Embryonic facial prominence (tissue), 1 donor: ENCODE data around the gene SPNS1.
"Not testable (repeated sequence)": the region's sequence is repeated elsewhere in the genome, so short reads cannot be mapped to it uniquely, and the experiment has no call there.

ENCODE experiments used
- DNase-seq: peaks from one replicate; pipeline ENCODE4 v3.0.0-alpha.2; 2016; ENCODE audit errors: extremely low spot score

Gene SPNS1

DNA sequence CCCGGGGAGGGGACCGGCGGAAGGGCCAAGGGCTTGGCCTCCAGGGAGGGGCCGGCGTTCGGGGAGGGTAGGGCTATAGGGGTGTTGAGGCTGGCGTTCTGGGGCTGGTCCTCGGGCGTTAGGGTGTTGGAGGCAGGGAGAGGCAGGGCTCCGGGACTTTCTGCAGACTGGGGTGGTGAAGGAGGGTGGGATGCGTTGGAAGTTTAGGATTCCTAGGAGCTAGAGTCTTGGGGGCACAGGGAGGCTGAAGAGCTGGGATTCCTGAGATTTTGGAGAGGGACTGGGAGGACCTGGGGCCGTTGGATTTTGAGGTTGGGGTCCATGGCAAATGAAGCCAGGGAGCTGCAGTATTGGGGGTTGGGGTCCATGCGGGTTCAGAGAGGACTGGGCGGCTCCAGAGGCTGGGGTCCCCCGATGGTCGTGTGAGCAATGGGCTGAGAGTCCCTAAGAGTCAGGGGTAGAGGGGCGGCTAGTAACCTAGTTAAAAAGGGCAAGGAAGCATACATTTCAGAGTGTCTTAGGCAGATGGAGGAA is 23.1 kb upstream of the SPNS1 start:
- no peak for DNase-seq

DNA sequence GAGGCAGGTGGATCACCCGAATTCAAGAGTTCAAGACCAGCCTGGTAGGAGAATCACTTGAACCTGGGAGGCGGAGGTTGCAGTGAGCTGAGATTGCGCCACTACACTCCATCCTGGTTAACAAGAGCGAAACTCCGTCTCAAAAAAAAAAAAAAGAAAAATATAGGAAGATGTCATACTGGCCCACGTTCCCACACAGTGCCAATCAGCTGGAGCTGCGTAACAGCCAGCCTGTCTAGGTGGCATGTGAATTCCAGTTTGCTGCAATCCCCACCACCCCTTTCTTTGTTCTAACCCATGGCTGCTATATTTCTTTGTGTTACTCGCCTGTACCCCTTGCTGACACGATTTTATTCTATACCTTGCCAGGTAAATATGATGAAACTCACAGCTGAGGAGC is 16.4 kb upstream of the SPNS1 start:
- DNase-seq: no peak

- DNase-seq: no peak
Observed at GRCh38 chr16:28958836-28959235, 15.7 kb upstream of the SPNS1 start.

GRCh38 chr16:28964072-28964471 is 10.5 kb upstream of the SPNS1 start:
- DNase-seq: no peak

GRCh38 chr16:28964496-28964895 is 10.1 kb upstream of the SPNS1 start:
- DNase-seq: no peak

GRCh38 chr16:28967156-28967555 is 7.4 kb upstream of the SPNS1 start:
- DNase-seq: no peak

GRCh38 chr16:28969696-28970095 is 4.9 kb upstream of the SPNS1 start:
- not testable (repeated sequence) for DNase-seq

- DNase-seq: no peak
Observed at GRCh38 chr16:28974007-28974436, 556 bp upstream of the SPNS1 start.

DNA sequence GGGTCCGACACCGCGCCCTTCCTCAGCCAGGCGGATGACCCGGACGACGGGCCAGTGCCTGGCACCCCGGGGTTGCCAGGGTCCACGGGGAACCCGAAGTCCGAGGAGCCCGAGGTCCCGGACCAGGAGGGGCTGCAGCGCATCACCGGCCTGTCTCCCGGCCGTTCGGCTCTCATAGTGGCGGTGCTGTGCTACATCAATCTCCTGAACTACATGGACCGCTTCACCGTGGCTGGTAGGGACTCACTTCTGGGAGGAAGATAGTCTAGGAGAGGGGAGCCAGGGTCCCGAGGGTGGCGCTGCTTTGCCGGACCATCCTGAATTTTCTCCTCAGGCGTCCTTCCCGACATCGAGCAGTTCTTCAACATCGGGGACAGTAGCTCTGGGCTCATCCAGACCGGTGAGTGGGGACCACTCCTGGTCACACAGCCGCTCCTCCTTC is 601 bp downstream of the SPNS1 start:
- DNase-seq: no peak

GRCh38 chr16:28977703-28978662 is 3.4 kb downstream of the SPNS1 start:
- DNase-seq: no peak

GRCh38 chr16:28980330-28980729 is 5.8 kb downstream of the SPNS1 start:
- not testable (repeated sequence) for DNase-seq

DNA sequence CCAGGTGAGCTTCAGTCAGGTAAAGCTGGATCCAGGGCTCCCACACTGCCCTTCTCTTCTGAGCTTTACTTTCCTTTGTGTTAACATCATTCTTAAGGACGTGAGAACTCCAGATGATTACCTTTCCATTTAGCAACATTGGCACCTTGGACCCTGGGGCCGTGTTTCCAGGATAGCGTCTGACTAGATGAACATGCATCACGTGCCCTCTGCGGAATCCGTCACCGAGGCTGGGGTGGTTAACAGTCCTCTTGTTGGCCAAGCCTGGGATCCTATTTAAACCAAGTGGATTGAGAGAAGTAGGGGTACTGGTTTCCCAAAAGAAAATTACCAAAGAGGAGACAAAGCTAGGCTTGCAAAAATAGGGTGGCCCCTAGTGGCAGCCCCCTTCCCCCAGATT is 6.4 kb downstream of the SPNS1 start:
- no peak for DNase-seq

GRCh38 chr16:28981517-28981916 is 6.9 kb downstream of the SPNS1 start:
- no peak for DNase-seq

DNA sequence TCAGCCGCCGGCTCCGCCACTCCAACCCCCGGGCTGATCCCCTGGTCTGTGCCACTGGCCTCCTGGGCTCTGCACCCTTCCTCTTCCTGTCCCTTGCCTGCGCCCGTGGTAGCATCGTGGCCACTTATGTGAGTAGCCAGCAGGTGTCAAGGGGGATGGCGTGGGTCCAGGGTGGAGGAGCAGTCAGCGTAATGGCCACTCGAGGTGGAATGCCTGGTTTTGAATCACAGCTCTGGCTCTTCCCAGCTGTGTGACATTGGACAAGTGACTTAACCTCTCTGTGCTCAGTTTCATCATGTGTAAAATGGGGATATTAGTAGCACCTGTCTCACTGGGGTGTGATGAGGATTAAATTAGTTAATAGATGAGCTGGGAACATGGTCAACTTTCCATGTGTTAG is 7.8 kb downstream of the SPNS1 start:
- DNase-seq: no peak

DNA sequence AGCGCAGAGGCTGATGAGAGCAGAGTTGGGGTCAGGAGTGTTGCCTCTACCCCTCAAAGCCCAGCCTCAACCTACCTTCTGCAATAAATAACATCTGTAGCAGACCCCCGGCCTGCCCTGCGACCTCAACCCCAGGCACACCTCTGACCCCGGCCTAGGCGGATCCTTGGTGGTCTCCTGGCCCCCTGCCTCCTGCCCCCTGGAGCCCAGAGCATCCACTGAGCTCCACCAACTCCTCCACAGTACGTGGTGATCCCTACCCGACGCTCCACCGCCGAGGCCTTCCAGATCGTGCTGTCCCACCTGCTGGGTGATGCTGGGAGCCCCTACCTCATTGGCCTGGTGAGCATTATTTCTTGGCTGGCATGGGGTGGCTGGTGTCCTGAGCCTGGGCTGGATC is 8.4 kb downstream of the SPNS1 start:
- DNase-seq: no peak

DNA sequence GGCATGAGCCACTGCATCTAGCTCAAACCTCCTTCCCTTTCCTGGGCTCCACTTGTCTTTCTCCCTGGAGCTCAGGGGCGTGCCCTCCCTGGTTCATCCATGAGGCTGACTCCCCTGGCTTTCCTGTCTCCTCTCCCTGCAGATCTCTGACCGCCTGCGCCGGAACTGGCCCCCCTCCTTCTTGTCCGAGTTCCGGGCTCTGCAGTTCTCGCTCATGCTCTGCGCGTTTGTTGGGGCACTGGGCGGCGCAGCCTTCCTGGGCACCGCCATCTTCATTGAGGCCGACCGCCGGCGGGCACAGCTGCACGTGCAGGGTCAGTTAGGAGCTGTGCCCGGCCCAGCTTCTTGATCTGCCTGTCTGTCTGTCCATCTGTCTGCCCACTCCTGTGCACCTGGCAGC is 9.1 kb downstream of the SPNS1 start:
- DNase-seq: no peak

GRCh38 chr16:28984091-28984490 is 9.5 kb downstream of the SPNS1 start:
- DNase-seq: no peak

DNA sequence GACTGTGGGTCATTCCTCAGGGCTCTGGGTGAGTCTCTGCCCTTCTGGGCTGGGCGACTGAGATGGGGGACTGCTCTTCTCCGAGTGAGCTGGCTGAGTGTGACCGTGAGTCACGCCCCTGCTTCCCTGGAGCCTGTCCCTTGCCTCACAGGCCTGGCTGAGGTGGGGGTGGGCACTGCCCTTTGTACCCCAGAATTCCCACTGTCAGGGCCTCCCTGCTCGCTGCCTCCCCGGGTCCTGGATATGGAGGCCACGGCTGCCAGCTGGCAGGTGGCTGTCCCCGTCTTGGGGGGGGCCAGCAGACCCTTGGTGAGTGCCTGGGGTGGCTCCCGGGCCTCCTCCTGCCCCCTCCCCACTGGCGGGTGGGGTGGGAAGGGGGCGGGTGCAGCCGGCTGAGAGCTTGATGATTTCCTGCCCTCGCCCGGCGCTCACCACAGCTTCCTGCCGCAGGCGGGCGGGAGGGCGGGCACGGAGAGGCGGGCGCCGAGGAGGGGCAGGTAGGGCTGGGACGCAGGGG is 10.1 kb downstream of the SPNS1 start, which contains the start of gene LAT:
TSS of gene LAT (plus strand) at position 434 of the 517 bp plus-strand sequence. CDS start 366 bp downstream, outside the sequence.
- no peak for DNase-seq

DNA sequence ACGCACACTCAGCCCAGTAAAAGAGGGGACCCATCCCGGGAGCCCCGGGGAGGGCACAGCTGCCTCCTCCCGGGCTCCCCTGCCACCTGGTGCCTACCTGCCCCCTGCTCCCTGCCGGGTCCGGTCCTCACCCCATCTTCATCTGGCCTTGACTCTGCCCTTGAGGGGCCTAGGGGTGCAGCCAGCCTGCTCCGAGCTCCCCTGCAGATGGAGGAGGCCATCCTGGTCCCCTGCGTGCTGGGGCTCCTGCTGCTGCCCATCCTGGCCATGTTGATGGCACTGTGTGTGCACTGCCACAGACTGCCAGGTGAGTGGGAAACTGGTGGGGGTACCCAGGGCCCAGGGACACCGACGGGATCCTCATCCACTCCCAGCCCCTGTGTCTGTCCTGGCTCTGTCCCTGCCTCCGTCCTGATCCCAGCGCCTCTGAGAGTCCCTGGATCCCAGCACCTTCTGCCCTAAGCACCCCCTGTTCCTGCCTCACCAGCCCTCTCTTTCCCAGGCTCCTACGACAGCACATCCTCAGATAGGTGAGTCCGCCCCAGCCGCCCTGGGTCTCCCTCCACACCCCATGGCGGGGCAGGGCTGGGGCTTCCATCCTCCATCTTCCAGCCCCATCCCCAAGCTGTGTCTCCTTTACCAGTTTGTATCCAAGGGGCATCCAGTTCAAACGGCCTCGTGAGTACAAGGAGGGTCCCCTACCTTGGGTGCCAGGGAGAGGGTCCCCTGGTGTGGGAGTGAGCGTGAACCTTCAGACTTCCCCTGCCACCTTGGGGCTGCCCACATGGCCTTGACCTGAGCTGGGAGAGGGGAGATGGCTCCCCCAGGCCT is 10.8 kb downstream of the SPNS1 start:
- no peak for DNase-seq

DNA sequence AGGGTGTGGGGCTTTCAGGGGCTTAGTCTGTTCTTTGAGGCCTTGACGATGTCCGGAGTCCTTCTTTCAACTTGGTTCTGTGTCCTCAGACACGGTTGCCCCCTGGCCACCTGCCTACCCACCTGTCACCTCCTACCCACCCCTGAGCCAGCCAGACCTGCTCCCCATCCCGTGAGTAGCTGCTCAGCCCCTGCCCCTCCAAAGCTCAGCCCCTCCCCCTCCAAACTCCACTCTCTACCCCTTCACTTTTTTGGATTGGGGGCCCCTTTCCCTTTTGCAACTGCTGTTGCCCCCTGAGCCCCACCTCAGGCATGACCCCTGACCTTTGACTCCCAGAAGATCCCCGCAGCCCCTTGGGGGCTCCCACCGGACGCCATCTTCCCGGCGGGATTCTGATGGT is 11.5 kb downstream of the SPNS1 start:
- DNase-seq: no peak

DNA sequence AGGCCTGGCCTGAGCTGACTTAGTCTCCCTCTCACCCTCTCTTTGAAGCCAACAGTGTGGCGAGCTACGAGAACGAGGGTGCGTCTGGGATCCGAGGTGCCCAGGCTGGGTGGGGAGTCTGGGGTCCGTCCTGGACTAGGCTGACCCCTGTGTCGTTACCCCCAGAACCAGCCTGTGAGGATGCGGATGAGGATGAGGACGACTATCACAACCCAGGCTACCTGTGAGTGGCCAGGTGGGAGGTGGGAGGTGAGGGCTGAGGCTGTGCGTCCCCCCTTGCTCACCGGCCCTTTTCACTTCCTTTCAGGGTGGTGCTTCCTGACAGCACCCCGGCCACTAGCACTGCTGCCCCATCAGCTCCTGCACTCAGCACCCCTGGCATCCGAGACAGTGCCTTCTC is 11.9 kb downstream of the SPNS1 start:
- no peak for DNase-seq
